ENCODE results near the gene PDILT. TPM values are rescaled to one million over a fixed set of nuclear protein-coding genes. Genes with fewer than 3 reads are reported as not detected.
"Not testable (repeated sequence)": the region's sequence is repeated elsewhere in the genome, so short reads cannot be mapped to it uniquely, and the experiment has no call there.

PDILT gene
- not detected for total RNA-seq

- no peaks in the 10 kb centered on the region for H3K27me3 ChIP-seq
- intact Hi-C loops (cut with DNase I), result no loop called here
- peaks cover 14% of the 10 kb centered on the region for H3K4me1 ChIP-seq
- no peak for TF ChIP-seq CTCF (IDR thresholded peaks at IDR 0.05)
- no peak for TF ChIP-seq POLR2A (IDR thresholded peaks at IDR 0.05)
- no peak within 1 kb of the TSS for H3K4me3 ChIP-seq
- no peaks in the 10 kb centered on the region for H3K36me3 ChIP-seq (replicated peaks in 1 of 2; ENCODE audit: insufficient read depth in 1 of 2, low read depth in 2 of 2)
- WGBS, 2 donors, result 93 to 100% methylated on average over 2 of the region's 2 CpGs
- no peaks in the 10 kb centered on the region for H3K9me3 ChIP-seq
- DNase-seq (no peak), ATAC-seq (no peak)
- no peak within 1 kb of the TSS for H3K27ac ChIP-seq
These were observed at the start of gene PDILT for GRCh38 chr16:20404637-20405036. Gene PDILT, minus strand, starts transcription at chr16:20404737. Its CDS starts 5,437 bp downstream, at chr16:20399300.

GRCh38 chr16:20453633-20454032 lies 49.1 kb upstream of the PDILT start:
- intact Hi-C loops (cut with DNase I), result not testable (repeated sequence)

GRCh38 chr16:20451364-20451763 lies 46.8 kb upstream of the PDILT start, which contains the start of gene ACSM2A:
Gene ACSM2A, plus strand, starts transcription at chr16:20451521. Its CDS starts 8,594 bp downstream, at chr16:20460115.
- H3K36me3 ChIP-seq (replicated peaks in 1 of 2; ENCODE audit: insufficient read depth in 1 of 2, low read depth in 2 of 2); H3K4me3 ChIP-seq; H3K9me3 ChIP-seq; H3K27ac ChIP-seq; ATAC-seq; H3K27me3 ChIP-seq; H3K4me1 ChIP-seq; DNase-seq; intact Hi-C loops (cut with DNase I): not testable (repeated sequence)
- WGBS, 2 donors, result no CpG with 5 or more reads among the region's 1 CpG

More at GRCh38 chr16:20453633-20454032, 49.1 kb upstream of the PDILT start:
- H3K4me3 ChIP-seq; DNase-seq; H3K9me3 ChIP-seq; H3K4me1 ChIP-seq; H3K27ac ChIP-seq; H3K36me3 ChIP-seq (replicated peaks in 1 of 2; ENCODE audit: insufficient read depth in 1 of 2, low read depth in 2 of 2); H3K27me3 ChIP-seq; ATAC-seq: not testable (repeated sequence)
- WGBS, 2 donors, result no CpG with 5 or more reads among the region's 5 CpGs

GRCh38 chr16:20446652-20447393 lies 42.3 kb upstream of the PDILT start:
- H3K4me1 ChIP-seq; H3K27ac ChIP-seq; intact Hi-C loops (cut with DNase I); H3K36me3 ChIP-seq (replicated peaks in 1 of 2; ENCODE audit: insufficient read depth in 1 of 2, low read depth in 2 of 2); H3K4me3 ChIP-seq; H3K27me3 ChIP-seq; DNase-seq; H3K9me3 ChIP-seq: not testable (repeated sequence)
- whole genome bisulfite sequencing, 2 donors, result no CpG with 5 or more reads among the region's 3 CpGs
- peak; percentile 76 for ATAC-seq

- H3K36me3 ChIP-seq (replicated peaks in 1 of 2; ENCODE audit: insufficient read depth in 1 of 2, low read depth in 2 of 2); H3K9me3 ChIP-seq; H3K4me3 ChIP-seq; ATAC-seq; intact Hi-C loops (cut with DNase I); DNase-seq; H3K27me3 ChIP-seq: not testable (repeated sequence)
- H3K27ac ChIP-seq, result peak overlapping the region in 1 of 4 donors; percentile 82
- H3K4me1 ChIP-seq, result peaks cover 36% of the 10 kb centered on the region
- 78 to 88% methylated on average over 2 of the region's 4 CpGs for WGBS, 2 donors
These were observed 37.3 kb upstream of the PDILT start for GRCh38 chr16:20441859-20442258.

- ATAC-seq (no peak), DNase-seq (no peak)
- intact Hi-C loops (cut with DNase I), result no loop called here
- Histone ChIP-seq H3K4me1 (peaks cover 36% of the 10 kb centered on the region), H3K9me3 (no peaks in the 10 kb centered on the region), H3K36me3 (replicated peaks in 1 of 2; ENCODE audit: insufficient read depth in 1 of 2, low read depth in 2 of 2) (no peaks in the 10 kb centered on the region), H3K27ac (peak overlapping the region; percentile 44 to 85 (median 68)), H3K27me3 (no peaks in the 10 kb centered on the region), H3K4me3 (no peak overlapping the region)
- TF ChIP-seq POLR2A (IDR thresholded peaks at IDR 0.05) (no peak), CTCF (IDR thresholded peaks at IDR 0.05) (no peak)
- WGBS, 2 donors, result 64 to 68% methylated on average over 3 of the region's 3 CpGs
These were observed 36.7 kb upstream of the PDILT start for GRCh38 chr16:20441191-20441590.

GRCh38 chr16:20440731-20441130 lies 36.2 kb upstream of the PDILT start:
- H3K27ac ChIP-seq, result peak overlapping the region; percentile 59 to 85 (median 74)
- DNase-seq; H3K4me3 ChIP-seq; ATAC-seq; intact Hi-C loops (cut with DNase I); H3K36me3 ChIP-seq (replicated peaks in 1 of 2; ENCODE audit: insufficient read depth in 1 of 2, low read depth in 2 of 2); H3K9me3 ChIP-seq; H3K27me3 ChIP-seq: not testable (repeated sequence)
- WGBS, 2 donors, result 71 to 74% methylated on average over 1 of the region's 1 CpG
- peaks cover 36% of the 10 kb centered on the region for H3K4me1 ChIP-seq

Measured in body of pancreas (tissue), 4 donors.